GM21367 (cell line): ENCODE data around the gene NARS2.
"Not testable (repeated sequence)": the region's sequence is repeated elsewhere in the genome, so short reads cannot be mapped to it uniquely, and the experiment has no call there.

Source experiments
- ATAC-seq: cut with Tn5 transposase; IDR thresholded peaks from one replicate; pipeline ENCODE4 v1.9.1; 2021; ENCODE audit not compliant: unreplicated experiment

NARS2 gene

GRCh38 chr11:78574386-78575381 lies at the start of gene NARS2:
Gene NARS2, minus strand, starts transcription at chr11:78574864. Its CDS starts 376 bp downstream, at chr11:78574488.
- peak; percentile 94 for ATAC-seq

- ATAC-seq, result no peak
Measured at GRCh38 chr11:78622666-78623065, 48.0 kb upstream of the NARS2 start.

- no peak for ATAC-seq
Measured at GRCh38 chr11:78620159-78620558, 45.5 kb upstream of the NARS2 start.

- ATAC-seq, result no peak
Measured at GRCh38 chr11:78615724-78616123, 41.1 kb upstream of the NARS2 start.

- ATAC-seq, result no peak
Measured at GRCh38 chr11:78613378-78613813, 38.7 kb upstream of the NARS2 start.

GRCh38 chr11:78612721-78613377 lies 38.2 kb upstream of the NARS2 start:
- ATAC-seq, result no peak

GRCh38 chr11:78609321-78609720 lies 34.7 kb upstream of the NARS2 start:
- not testable (repeated sequence) for ATAC-seq

- ATAC-seq, result no peak
Measured at GRCh38 chr11:78607696-78608095, 33.0 kb upstream of the NARS2 start.

- ATAC-seq, result no peak
Measured at GRCh38 chr11:78606667-78607066, 32.0 kb upstream of the NARS2 start.

GRCh38 chr11:78605296-78605695 lies 30.6 kb upstream of the NARS2 start:
- ATAC-seq, result no peak

- ATAC-seq, result no peak
Measured at GRCh38 chr11:78603792-78604191, 29.1 kb upstream of the NARS2 start.

GRCh38 chr11:78602771-78603170 lies 28.1 kb upstream of the NARS2 start:
- ATAC-seq, result not testable (repeated sequence)

- ATAC-seq, result not testable (repeated sequence)
Measured at GRCh38 chr11:78601066-78601465, 26.4 kb upstream of the NARS2 start.

- ATAC-seq, result not testable (repeated sequence)
Measured at GRCh38 chr11:78597579-78597978, 22.9 kb upstream of the NARS2 start.

- ATAC-seq, result no peak
Measured at GRCh38 chr11:78595436-78596130, 20.9 kb upstream of the NARS2 start.

- ATAC-seq, result no peak
Measured at GRCh38 chr11:78594814-78595213, 20.1 kb upstream of the NARS2 start.

- no peak for ATAC-seq
Measured at GRCh38 chr11:78588517-78588916, 13.9 kb upstream of the NARS2 start.

- ATAC-seq, result no peak
Measured at GRCh38 chr11:78587446-78587845, 12.8 kb upstream of the NARS2 start.

- ATAC-seq, result no peak
Measured at GRCh38 chr11:78586452-78587046, 11.9 kb upstream of the NARS2 start.

GRCh38 chr11:78583889-78584288 lies 9.2 kb upstream of the NARS2 start:
- no peak for ATAC-seq

- ATAC-seq, result no peak
Measured at GRCh38 chr11:78577495-78577894, 2.8 kb upstream of the NARS2 start.
